ENCODE results near the gene GH2.

Gene GH2

DNA sequence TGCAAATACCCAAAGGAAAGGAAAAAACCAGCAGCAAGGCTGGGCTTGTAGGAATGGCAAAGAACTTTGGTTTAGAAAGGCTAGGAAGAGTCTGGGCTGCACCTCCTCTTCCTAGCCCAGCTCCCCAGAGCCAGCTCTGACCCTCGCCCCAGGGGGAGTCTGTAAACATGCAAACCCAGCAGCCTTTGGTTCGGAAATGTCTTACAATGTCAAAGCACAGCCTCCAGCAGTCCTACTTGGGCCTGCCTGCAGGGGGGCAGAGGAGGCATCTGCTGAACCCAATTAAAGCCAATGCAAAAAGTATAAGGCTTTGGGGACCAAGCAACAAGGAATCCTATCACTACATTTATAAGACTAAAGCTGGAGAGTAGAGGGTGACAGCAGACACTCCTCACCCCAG is 49.3 kb downstream of the GH2 start:
- no peaks in the 10 kb centered on the region for H3K27me3 Mint-ChIP-seq

GRCh38 chr17:63832014-63832413 is 49.7 kb downstream of the GH2 start:
- H3K4me3 Mint-ChIP-seq: no peak overlapping the region
- H3K36me3 Mint-ChIP-seq (ENCODE audit: low read depth): peaks cover 74% of the 10 kb centered on the region
- H3K27me3 Mint-ChIP-seq: no peaks in the 10 kb centered on the region
- H3K27ac Mint-ChIP-seq: peak overlapping the region; percentile 77
- peaks cover 67% of the 10 kb centered on the region for H3K4me1 Mint-ChIP-seq (ENCODE audit: low read depth)
- H3K9me3 Mint-ChIP-seq: no peaks in the 10 kb centered on the region

More for the DNA sequence above, 49.3 kb downstream of the GH2 start:
- Mint-ChIP-seq H3K36me3 (ENCODE audit: low read depth) (peaks cover 78% of the 10 kb centered on the region), H3K4me3 (no peak overlapping the region), H3K27ac (peak overlapping the region; percentile 77), H3K9me3 (no peaks in the 10 kb centered on the region), H3K4me1 (ENCODE audit: low read depth) (peaks cover 65% of the 10 kb centered on the region)

GRCh38 chr17:63831505-63831904 is 50.2 kb downstream of the GH2 start:
- Mint-ChIP-seq H3K9me3 (no peaks in the 10 kb centered on the region), H3K4me3 (no peak overlapping the region), H3K4me1 (ENCODE audit: low read depth) (peaks cover 70% of the 10 kb centered on the region), H3K36me3 (ENCODE audit: low read depth) (peaks cover 75% of the 10 kb centered on the region), H3K27me3 (no peaks in the 10 kb centered on the region), H3K27ac (peak overlapping the region; percentile 75)

DNA sequence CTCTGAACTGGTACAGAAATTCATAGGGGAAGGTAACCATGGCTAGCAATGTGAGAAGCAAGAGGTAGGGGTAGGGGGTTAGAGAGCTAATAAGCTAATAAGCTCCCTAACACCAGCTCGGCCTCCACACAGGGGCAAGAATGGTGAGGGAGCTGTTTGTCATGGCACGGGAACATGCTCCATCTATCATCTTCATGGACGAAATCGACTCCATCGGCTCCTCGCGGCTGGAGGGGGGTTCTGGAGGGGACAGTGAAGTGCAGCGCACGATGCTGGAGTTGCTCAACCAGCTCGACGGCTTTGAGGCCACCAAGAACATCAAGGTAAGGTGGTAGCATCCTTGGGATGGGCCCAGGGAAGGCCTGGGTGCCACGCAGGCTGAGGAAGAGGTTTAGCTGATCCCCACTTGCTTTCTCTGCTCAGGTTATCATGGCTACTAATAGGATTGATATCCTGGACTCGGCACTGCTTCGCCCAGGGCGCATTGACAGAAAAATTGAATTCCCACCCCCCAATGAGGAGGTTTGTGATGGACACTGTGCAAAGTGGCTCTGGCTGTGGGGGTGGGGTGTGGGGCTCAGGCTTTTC is 50.7 kb downstream of the GH2 start:
- Mint-ChIP-seq H3K27me3 (no peaks in the 10 kb centered on the region), H3K4me3 (no peak overlapping the region), H3K9me3 (no peaks in the 10 kb centered on the region), H3K4me1 (ENCODE audit: low read depth) (peaks cover 73% of the 10 kb centered on the region), H3K27ac (peak overlapping the region; percentile 75), H3K36me3 (ENCODE audit: low read depth) (peaks cover 79% of the 10 kb centered on the region)

DNA sequence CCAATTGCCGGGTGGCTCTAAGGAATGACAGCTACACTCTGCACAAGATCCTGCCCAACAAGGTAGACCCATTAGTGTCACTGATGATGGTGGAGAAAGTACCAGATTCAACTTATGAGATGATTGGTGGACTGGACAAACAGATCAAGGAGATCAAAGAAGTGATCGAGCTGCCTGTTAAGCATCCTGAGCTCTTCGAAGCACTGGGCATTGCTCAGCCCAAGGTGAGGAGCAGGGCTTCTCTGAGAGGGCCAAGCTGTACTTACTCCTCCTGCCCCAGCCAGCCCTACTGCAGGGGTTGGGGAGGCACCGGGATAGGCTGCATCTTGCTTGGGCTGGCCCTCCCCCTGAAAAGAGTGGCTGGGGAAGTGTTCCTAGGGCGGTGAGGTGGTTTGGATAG is 51.5 kb downstream of the GH2 start:
- H3K36me3 Mint-ChIP-seq (ENCODE audit: low read depth): peaks cover 83% of the 10 kb centered on the region
- H3K4me3 Mint-ChIP-seq: no peak overlapping the region
- no peaks in the 10 kb centered on the region for H3K27me3 Mint-ChIP-seq
- H3K9me3 Mint-ChIP-seq: no peaks in the 10 kb centered on the region
- peaks cover 73% of the 10 kb centered on the region for H3K4me1 Mint-ChIP-seq (ENCODE audit: low read depth)
- peak overlapping the region; percentile 75 for H3K27ac Mint-ChIP-seq
